GM21526 (cell line): ENCODE results near the gene LRRC31.

Experiments
- ATAC-seq: cut with Tn5 transposase; IDR thresholded peaks from one replicate; pipeline ENCODE4 v1.9.1; 2021; ENCODE audit warnings: moderate library complexity; ENCODE audit not compliant: unreplicated experiment, low FRiP score

LRRC31 gene

DNA sequence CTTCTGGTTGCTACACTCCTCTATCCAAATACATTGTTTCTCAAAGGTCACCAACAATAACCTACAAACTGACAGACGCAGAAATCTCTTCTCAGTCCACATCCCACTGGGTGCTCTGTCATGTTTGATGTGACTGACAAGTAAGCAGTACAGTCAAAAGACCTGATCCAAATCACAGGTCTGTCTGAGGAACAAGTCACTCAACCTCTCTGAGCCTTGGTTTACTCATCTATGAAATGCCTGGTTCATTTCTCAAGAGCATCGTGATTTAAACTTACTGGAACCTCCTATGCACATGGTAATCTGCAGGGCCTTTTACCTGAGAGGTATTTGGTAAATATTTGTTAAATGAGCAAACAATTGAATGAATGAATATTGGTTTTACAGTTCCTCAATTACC is 5.5 kb downstream of the LRRC31 start:
- no peak for ATAC-seq

DNA sequence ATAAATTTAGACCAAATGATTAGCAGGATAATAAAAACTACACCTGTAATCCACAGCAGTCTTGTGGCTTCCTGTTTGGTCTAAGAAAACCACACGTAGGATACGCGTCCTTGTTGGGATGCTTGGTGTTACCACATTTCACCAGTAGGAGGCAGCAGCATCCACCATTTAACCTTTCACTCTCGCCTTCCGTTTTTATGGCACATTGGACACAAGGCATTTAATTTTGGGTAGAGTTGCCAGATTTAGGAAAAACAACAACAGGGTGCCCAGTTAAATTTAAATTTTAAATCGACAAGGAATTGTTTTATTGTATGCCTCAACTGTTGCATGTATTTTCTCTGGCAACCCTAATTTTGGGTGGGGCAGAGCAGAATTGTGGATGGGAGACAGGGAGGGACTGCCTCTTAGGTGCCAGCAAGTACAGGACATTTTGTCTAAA is 6.3 kb downstream of the LRRC31 start:
- ATAC-seq, result peak; percentile 75

DNA sequence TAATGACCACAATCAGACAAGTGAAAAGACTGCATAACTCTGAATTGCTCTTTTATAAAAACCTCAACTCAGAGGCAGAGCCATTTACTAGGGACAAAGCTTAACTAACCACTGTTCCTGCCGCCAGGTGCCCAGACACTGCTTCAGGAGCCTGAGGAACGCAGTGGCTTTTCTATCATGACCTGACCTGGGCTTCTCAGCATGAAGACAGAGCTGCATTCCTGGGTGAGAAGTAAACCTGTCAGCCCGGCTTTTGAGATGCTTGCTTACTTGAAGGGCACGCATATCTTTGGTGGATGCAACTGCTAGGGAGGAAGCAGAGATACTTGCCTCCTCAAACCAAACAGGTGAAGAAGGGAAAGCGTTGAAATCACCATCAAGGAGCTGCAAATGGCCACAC is 7.9 kb downstream of the LRRC31 start:
- no peak for ATAC-seq

GRCh38 chr3:169857811-169858210 is 11.9 kb downstream of the LRRC31 start:
- ATAC-seq, result no peak

- ATAC-seq, result no peak
Observed at GRCh38 chr3:169855514-169855913, 14.2 kb downstream of the LRRC31 start.

DNA sequence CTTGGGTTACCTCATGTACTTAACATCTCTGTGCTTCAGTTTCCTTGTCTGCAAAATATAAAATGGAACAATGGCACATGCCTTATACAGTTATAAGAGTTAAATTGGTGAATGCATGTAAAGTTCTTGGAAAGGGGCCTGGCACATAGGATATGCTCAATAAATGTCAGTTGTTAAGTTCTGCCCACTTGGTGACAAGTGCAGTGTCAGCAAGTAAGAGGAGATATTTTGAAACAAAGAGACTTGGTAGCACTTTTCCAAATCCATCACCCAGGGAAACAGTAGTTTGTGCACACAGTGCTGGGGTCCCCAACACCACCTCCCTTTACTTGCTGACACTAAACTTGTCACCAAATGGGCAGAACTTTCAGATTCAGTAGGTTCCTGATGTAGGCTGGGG is 19.1 kb downstream of the LRRC31 start:
- no peak for ATAC-seq

- no peak for ATAC-seq
Observed at GRCh38 chr3:169848741-169849140, 21.0 kb downstream of the LRRC31 start.

- no peak for ATAC-seq
Observed at GRCh38 chr3:169847896-169848295, 21.8 kb downstream of the LRRC31 start.

- peak; percentile 96 for ATAC-seq
Observed at GRCh38 chr3:169846458-169847193, 23.1 kb downstream of the LRRC31 start.

DNA sequence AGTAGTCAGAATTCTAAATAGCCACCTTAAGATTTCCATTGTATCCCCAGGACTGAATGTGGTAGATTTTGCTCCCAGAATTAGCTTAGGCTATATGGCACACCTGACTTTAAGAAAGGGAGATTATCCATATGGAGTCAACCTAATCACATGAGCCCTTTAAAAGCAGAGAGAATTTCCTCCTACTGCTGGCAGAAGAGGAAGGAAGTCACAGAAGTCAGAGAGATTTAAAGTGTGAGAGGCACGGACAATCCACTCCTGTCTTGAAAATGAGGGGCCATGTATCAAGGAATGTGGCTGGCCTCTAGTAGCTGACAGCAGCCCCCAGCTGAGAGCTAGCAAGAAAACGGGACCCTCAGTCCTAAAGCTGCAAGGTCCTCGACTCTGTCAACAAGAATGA is 26.8 kb downstream of the LRRC31 start:
- ATAC-seq, result no peak

GRCh38 chr3:169841171-169841570 is 28.6 kb downstream of the LRRC31 start:
- ATAC-seq, result peak; percentile 69

- no peak for ATAC-seq
Observed at GRCh38 chr3:169838511-169839030, 31.2 kb downstream of the LRRC31 start.

GRCh38 chr3:169836942-169837275 is 32.8 kb downstream of the LRRC31 start:
- ATAC-seq, result no peak

- ATAC-seq, result peak; percentile 87
Observed at GRCh38 chr3:169836078-169836941, 33.4 kb downstream of the LRRC31 start.

DNA sequence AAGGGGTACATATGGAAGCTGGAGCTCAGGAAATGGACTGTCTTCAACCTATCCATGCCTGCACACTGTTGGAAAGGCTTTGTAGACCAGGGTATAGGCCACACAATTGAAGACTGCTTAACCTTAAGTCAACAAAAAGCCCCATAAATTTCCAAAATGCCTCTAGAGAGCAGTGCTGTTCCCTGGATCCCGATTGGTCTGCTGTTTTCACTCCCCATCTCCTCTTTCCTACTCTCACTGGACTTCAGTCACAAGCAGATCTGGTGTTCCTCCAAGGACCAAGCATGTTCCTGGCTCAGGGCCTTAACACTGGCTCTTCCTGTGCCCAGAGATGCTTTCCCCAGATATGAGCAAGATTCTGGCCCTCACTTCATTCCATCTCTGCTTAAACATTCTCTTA is 34.2 kb downstream of the LRRC31 start:
- ATAC-seq, result no peak

DNA sequence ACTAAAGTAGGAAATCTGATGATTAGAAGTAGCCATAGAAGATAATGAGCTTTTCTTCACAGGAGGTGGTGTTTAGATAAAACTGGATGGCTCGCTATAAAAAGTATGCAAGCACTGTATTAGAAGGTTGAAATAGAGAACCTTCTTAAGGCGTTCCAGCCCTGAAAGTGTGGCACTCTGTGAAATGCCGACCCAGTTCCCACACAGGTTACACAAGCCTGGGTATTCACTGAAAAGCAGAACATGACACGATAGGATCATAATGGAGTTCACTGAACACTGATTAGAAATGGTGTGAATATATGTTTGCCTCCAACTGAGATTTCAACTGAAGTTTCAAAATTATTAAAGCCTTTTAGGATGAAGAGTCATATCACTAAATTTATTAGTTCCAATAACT is 42.0 kb downstream of the LRRC31 start:
- no peak for ATAC-seq

DNA sequence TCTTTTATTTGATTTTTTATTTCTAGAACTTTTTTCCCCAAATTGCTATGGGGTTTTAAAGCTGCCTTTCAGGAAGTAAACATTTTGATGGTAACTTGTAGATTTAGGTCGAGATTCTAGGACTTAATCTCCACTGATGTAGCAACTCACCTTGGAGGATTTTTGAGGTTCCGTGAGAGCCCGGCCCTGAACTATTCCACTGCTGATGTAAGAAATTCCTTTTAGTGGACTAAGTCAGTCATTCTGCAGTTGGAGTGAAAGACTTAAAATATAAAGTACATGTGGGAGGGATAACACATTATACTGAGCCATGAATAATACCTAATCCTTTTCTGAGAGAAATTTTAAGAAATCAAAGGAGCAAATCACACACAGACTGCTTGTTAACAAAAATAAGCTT is 44.4 kb downstream of the LRRC31 start:
- no peak for ATAC-seq

- no peak for ATAC-seq
Observed at GRCh38 chr3:169822983-169823382, 46.8 kb downstream of the LRRC31 start.

GRCh38 chr3:169822540-169822939 is 47.2 kb downstream of the LRRC31 start:
- no peak for ATAC-seq

DNA sequence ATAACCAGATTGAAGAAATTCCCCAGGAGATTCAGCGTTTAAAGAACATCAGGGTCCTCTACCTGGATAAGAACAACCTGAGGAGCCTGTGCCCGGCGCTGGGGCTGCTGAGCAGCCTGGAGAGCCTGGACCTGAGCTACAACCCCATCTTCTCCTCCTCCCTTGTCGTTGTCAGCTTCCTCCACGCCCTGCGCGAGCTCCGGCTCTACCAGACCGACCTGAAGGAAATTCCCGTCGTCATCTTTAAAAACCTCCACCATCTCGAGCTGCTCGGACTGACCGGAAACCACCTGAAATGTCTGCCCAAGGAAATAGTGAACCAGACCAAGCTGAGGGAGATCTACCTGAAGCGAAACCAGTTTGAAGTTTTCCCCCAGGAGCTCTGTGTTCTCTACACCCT is 47.6 kb downstream of the LRRC31 start:
- ATAC-seq, result no peak

DNA sequence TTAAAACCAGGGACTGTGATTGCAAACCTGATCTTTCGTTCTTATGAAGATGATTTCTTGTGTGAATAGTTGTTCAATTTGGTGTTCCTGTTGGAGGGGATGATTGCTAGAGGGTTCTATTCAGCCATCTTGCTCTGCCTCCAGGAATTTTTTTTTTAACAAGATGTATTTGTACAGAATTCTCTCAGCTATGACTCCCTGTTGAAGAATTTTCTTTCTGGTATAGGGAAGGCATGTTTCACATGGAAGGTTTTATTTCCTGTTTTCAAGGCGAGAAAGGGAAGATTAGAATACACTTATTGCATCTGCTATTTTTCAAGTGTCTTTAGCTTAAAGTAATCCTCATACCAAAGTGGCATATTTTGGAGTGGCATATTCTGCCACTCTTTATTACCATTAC is 51.4 kb downstream of the LRRC31 start:
- no peak for ATAC-seq
